ENCODE results near the gene MAP4K2.

The MAP4K2 gene

GRCh38 chr11:64754124-64754918 is 48.7 kb downstream of the MAP4K2 start:
- no peak for DNase-seq

- no peak for DNase-seq
These were observed 49.5 kb downstream of the MAP4K2 start for GRCh38 chr11:64753380-64754123.

DNA sequence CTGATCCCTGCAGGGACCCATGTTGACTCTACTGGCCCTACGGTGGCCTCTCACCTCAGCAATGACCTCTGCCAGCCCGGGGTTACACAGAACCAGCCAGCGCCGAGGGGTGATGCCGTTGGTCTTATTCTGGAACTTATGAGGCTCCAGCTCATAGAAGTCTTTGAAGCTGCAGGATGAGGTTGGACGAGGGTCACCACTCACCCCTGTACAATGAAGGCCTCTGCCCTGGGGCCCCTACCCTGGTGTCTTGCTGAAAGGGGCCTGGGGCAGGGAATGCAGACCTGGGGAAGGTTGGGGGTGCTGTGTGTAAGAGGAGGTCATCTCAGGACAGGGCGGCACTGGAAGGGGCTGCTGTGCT is 50.0 kb downstream of the MAP4K2 start:
- no peak for DNase-seq

GRCh38 chr11:64752175-64752970 is 50.6 kb downstream of the MAP4K2 start:
- DNase-seq: no peak

DNA sequence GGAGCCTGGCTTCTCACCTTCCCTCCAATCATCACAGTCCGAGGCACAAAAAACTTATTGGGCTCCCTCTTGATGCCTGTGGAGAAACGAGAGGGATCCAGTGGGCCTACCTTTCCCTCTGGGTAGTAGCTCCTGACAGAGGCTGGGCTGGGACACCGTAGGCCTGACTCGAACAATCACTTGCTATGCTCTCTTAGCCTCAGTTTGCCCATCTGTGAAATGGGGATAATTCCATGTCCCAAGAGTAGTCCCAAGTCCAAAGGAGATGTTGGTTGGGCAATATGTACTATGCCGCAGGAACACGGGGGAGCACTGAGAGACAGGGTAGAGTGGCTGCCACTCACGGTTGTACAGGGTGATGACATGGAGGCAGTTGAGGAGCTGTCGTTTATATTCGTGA is 51.4 kb downstream of the MAP4K2 start:
- DNase-seq: no peak

GRCh38 chr11:64751136-64751535 is 51.9 kb downstream of the MAP4K2 start:
- DNase-seq: no peak

DNA sequence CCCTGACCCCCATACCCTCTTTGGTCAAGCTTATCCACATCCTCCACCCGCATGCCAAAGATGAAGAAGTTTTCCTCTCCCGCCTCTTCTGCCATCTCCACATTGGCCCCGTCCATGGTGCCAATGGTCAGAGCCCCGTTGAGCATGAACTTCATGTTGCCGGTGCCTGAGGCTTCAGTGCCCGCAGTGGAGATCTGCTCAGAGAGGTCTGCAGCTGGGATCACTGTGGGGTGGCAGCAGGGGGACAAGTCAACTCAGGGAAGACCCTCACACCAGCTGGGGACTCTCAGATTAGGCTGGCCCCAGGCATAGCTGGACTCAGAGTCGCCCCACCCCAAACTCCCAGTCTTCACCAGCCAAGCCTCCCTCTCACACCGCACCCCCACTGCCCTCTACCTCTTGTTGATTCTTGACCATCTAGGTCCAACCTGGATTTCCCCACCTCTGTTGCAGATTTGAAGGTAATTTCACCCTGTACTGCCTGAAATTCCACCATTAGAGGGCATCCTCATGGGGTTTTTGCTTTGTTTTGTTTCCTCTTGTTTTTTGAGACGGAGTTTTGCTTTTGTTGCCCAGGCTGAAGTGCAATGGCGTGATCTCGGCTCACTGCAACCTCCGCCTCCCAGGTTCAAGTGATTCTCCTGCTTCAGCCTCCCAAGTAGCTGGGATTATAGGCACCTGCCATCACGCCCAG is 52.5 kb downstream of the MAP4K2 start:
- no peak for DNase-seq

DNA sequence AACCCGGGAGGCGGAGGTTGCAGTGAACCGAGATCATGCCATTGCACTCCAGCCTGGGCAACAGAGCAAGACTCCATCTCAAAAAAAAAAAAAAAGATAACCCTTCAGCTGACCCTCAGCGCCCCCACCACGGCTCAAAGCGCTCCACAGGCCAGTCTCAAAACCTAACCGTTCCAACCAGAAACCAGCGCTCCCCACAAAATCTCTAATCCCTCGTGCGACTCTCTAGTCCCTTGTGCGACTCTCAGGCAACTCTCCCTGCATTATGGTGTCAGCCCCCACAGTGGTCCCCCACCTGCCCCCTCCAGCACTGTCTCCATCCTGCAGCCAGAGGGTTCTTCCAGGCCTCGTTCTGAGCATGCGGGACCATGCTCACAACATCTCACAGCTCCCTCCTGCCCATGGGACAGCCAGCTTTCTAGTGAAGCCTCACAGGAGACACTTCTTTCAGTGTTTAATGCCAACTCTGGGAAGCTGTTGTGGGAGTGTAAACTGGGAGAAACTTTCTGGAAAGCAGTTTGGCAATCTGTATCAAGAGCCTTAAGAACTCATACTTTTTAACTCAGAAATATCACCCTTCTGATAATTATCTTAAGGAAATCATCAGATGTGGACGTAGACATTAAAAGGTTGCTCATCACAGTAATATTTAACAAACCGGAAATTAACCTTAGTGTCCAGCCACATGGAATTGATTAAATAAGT is 54.9 kb downstream of the MAP4K2 start:
- DNase-seq: no peak

DNA sequence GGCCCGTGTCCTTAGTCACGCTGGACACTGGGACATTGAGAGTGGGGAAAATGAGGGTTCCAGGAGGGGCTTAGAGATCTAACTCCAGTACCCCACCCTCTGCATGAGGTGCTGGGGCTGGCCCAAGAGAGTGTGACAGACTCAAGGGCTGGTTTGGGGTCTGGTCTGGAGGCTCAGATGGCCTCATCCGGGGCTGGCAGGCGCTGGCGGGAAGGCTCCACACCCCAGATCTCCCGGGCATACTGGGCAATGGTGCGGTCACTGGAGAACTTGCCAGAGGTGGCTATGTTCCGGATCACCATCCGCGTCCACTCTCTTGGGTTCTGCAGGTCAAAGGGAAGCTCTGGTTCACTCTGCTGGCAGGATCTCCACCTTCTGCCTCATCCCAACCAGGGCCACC is 56.5 kb downstream of the MAP4K2 start:
- DNase-seq: no peak

GRCh38 chr11:64745521-64746328 is 57.3 kb downstream of the MAP4K2 start:
- DNase-seq: peak in 9 of 14 donors; percentile 23 to 60 (median 46)

- DNase-seq: peak in 4 of 14 donors; percentile 36 to 46 (median 40)
These were observed 57.9 kb downstream of the MAP4K2 start for GRCh38 chr11:64745189-64745520.

- no peak for DNase-seq
These were observed 58.3 kb downstream of the MAP4K2 start for GRCh38 chr11:64744544-64745188.

DNA sequence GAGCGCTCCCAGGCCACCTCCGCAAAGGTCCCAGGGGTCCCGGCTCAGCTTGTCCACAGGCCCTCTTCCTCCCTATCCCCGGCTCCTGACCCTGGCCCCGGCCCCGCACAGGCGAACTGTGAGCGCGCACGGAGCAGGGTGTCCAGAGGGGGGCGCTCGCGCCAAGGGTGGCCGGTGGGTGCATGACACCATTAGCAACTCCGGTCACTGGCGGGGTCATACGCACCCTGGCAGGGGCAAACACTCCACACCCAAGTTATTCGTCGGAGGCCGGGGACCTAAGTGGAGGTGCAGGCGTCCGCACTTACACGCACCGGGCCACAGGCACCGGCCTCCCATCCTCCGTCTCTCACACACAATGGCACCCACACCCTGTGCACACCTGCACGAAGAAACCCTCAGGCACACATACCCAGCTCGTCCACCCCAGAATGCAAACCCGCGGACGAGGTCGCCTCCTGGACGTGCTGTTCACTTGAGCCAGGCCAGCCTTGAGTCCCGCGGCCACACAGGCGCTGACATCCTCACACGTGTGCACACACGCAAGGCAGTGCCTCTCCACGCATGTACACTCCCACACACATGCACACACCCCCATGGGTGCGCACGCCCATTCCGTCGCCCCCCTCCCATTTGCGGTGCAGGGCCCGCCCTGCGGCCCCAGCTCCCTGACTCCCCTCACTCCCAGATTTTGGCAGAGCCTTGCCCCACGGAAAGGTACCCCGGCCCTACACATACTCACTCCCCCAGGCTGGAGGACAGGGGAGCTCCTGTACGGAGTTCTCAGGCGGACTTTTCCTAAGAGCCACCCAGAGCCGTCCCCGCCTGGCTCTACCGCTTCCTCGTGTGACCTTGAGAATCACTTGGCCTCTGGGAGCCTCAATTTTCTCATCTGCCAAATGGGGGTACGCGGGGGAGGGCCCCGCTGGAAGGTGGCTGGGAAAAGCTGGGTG is 59.1 kb downstream of the MAP4K2 start, which contains the start of gene RASGRP2:
Gene RASGRP2 (minus strand): TSS at position 552 of the 953 bp plus-strand sequence. CDS start 1,276 bp downstream, outside the sequence.
- DNase-seq: peak in 6 of 14 donors; percentile 28 to 60 (median 49)

DNA sequence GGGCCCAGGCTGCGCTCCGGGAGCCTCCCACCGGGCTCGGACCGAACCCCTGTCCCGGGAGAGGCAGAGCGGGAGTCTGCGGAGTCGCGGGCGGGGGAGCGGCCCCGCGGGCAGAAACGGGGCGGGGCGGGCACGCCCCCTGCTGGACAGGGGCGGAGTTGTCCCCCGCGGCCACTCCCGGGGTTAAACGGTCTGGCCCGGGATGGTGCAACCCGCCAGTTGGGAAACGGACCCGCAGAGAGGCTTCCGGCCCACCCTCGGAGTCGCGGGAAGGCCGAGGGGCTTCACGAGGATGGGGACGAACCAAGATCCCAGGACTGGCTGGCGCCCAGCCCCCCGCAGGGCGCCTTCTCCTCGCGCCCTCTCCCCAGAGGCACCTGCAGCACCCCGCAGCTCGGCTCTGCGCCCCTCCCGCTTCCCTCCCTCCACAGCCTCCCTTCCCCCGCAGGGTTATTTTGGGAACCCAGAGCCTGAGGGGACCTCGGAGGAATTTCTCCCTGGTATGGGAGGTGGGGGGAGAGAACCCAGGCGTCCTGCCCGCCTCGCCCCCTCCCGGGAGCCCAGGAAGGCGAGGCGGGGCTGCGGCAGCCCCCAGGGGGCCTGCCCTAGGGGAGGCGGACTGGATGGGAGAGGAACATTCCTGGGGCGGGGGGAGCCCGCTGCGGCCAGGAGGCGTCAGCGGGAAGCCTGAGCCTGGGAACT is 60.0 kb downstream of the MAP4K2 start:
- DNase-seq: peak in 9 of 14 donors; percentile 16 to 61 (median 25)

GRCh38 chr11:64742087-64742888 is 60.7 kb downstream of the MAP4K2 start:
- no peak for DNase-seq

GRCh38 chr11:64741375-64742086 is 61.5 kb downstream of the MAP4K2 start:
- DNase-seq: no peak

DNA sequence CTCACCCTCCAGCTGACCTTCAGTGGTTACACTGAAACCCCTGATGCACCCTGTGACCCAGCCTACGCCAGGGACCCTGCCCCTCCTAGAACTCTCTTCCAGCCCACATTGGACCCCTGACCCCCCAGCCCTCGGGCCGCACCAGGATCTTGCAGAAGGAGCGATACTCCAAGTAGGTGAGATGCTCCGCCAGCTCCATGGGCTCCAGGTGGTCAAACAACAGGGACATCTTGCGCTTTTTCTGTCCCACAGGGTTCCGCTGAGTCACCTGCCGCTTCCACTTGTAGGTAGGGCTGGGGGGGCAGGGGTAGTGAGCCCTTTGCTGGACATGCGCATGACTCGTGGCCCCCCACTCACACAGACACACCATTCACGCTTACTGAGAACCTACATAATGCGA is 63.1 kb downstream of the MAP4K2 start:
- DNase-seq: no peak
